HEK293 (cell line): ENCODE measurements around the gene ITGA11.

Source experiments
- CTCF ChIA-PET: fragments of 350-600 bp; formaldehyde crosslinking; extraction: SDS; loops from one replicate; lab custom pipeline; 2021; ENCODE audit warnings: antibody characterized with exemption; lab: Yijun Ruan, JAX
- POLR2A ChIA-PET: fragments of 300-600 bp; formaldehyde crosslinking; extraction: SDS; loops from one replicate; lab custom pipeline; 2020; ENCODE audit warnings: antibody characterized with exemption, inconsistent platforms; lab: Yijun Ruan, JAX
- H3K27ac ChIP-seq: fragments of 200-500 bp; sonication (Bioruptor generic); 2 replicates; pipeline ENCODE4 v1.5.1; 2014; ENCODE audit warnings: low read depth, low read length, control low read depth, inconsistent platforms; ENCODE audit errors: extremely low read depth
- H3K36me3 ChIP-seq, 2 experiments: fragments of 200-500 bp in 1 of 2; sonication (Bioruptor generic) in 1 of 2; 1 replicate in 1 of 2; 2 replicates in 1 of 2; pipeline ENCODE4 v1.5.1; 2014 to 2017; ENCODE audit warnings: inconsistent platforms in 2 of 2, low read length in 2 of 2; ENCODE audit not compliant: control insufficient read depth in 2 of 2, insufficient read depth in 1 of 2
- H3K4me1 ChIP-seq: fragments of 200-500 bp; sonication (Bioruptor generic); 2 replicates; pipeline ENCODE4 v1.5.1; 2014; ENCODE audit warnings: mild to moderate bottlenecking, low read length, inconsistent platforms; ENCODE audit not compliant: control insufficient read depth, insufficient read depth
- H3K4me3 ChIP-seq: 2 replicates; pipeline ENCODE4 v1.5.1; 2011; ENCODE audit warnings: low read depth, mild to moderate bottlenecking, control low read depth, low read length, moderate library complexity
- H3K9me3 ChIP-seq: fragments of 200-500 bp; sonication (Bioruptor generic); 2 replicates; pipeline ENCODE4 v1.5.1; 2014; ENCODE audit warnings: low read depth, low read length, inconsistent platforms; ENCODE audit not compliant: control insufficient read depth, insufficient read depth
- PRDM1 ChIP-seq: fragments of 450-650 bp; formaldehyde crosslinking; IDR thresholded peaks from 2 replicates; pipeline ENCODE4; 2016; ENCODE audit warnings: missing biosample characterization, missing genetic modification characterization
- ZNF10 ChIP-seq: fragments of 450-650 bp; formaldehyde crosslinking; IDR thresholded peaks from 2 replicates; pipeline ENCODE4 v1.5.1; 2017; ENCODE audit warnings: missing biosample characterization, missing genetic modification characterization
- TF ChIP-seq, protein P1 (sequence below): fragments of 450-650 bp; formaldehyde crosslinking; IDR thresholded peaks from 2 replicates; pipeline ENCODE4 v1.5.1; 2016; ENCODE audit warnings: missing biosample characterization, missing genetic modification characterization
- TF ChIP-seq, protein P2 (sequence below): fragments of 450-650 bp; formaldehyde crosslinking; IDR thresholded peaks from 2 replicates; pipeline ENCODE4 v1.5.1; 2016; ENCODE audit warnings: missing biosample characterization, missing genetic modification characterization
- TF ChIP-seq, protein P3 (sequence below): fragments of 450-650 bp; formaldehyde crosslinking; IDR thresholded peaks from 2 replicates; pipeline ENCODE4 v1.5.1; 2017; ENCODE audit warnings: missing biosample characterization, missing genetic modification characterization
- TF ChIP-seq, protein P4 (sequence below): fragments of 450-650 bp; formaldehyde crosslinking; IDR thresholded peaks from 2 replicates; pipeline ENCODE4 v1.5.1; 2016; ENCODE audit warnings: missing biosample characterization, missing genetic modification characterization, borderline replicate concordance

ITGA11 gene

DNA sequence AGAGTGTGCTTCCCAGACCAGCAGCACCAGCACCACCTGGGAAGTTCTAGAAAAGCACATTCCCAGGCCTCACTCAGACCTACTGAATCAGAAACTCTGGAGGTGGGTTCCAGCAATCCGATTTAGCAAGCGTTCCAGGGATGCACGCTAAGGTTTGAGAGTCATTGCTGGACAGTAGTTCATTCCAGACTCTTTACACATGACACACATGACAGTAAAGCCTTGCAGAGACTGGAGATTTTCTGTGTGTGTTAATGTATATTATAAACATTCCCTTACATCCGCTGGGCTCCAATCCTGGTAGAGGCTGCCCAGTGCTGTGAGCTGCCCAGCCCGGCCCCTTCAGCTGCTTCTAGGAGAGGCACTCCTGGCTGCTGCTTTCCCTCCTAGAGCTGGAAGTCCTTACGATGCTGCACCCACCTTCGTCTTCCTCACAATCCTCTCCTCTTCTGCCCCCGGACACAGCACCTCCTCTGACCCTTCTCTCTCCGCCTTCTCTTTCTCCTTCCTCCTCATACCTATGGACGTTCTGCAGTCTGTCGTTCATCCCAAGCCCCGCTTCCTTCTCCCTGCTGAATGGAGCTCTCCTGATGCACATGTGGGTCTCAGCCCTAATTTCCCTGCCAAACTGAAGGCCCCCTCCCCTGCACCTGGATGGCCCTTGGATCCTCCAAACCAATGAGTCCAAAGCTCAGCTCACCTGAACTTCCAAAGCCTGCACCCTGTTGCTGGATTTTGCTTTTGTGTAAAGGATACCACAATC lies 44.4 kb downstream of the ITGA11 start (continued):
- TF ChIP-seq, protein P1, sequence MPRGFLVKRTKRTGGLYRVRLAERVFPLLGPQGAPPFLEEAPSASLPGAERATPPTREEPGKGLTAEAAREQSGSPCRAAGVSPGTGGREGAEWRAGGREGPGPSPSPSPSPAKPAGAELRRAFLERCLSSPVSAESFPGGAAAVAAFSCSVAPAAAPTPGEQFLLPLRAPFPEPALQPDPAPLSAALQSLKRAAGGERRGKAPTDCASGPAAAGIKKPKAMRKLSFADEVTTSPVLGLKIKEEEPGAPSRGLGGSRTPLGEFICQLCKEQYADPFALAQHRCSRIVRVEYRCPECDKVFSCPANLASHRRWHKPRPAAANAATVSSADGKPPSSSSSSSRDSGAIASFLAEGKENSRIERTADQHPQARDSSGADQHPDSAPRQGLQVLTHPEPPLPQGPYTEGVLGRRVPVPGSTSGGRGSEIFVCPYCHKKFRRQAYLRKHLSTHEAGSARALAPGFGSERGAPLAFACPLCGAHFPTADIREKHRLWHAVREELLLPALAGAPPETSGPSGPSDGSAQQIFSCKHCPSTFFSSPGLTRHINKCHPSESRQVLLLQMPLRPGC (tag by site-specific recombination): no peak
- TF ChIP-seq, protein P2, sequence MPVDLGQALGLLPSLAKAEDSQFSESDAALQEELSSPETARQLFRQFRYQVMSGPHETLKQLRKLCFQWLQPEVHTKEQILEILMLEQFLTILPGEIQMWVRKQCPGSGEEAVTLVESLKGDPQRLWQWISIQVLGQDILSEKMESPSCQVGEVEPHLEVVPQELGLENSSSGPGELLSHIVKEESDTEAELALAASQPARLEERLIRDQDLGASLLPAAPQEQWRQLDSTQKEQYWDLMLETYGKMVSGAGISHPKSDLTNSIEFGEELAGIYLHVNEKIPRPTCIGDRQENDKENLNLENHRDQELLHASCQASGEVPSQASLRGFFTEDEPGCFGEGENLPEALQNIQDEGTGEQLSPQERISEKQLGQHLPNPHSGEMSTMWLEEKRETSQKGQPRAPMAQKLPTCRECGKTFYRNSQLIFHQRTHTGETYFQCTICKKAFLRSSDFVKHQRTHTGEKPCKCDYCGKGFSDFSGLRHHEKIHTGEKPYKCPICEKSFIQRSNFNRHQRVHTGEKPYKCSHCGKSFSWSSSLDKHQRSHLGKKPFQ (tag by site-specific recombination): no peak

DNA sequence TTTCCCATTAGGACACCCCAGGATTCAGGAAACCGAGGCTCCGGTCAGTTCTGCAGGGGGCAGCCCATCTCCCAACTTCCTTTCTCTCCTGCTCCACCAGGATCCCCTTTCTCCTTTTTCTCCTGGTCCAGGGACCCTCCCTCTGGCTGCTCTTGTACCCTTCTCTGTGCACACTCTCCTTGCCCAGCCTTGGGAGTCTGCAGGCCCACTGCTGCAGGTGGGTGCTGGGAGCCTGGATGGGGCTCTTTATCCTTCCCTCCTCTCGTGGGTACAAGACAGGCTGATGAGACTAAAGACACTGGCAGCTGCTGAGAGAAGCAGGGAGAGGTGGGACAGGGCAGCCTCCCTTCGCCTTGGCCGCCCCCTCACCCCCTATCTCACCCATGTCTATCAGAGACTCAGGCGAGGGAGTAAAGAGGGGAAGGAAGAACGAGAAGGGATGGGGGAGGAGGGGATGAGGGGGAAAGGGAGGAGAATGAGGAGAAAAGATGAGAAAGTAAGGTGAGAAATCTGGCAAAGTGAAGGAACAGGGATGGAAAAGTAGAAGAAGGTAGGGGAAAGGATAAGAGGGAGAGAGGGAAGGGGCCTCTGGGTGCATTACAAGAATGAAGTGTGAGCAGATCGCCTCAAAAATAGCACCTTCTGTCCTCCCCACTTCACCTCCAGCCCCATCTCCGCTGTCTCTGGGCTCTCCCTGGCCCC lies 45.2 kb downstream of the ITGA11 start:
- H3K4me1 ChIP-seq: no peaks in the 10 kb centered on the region
- CTCF ChIA-PET: interaction anchor here (0.5 to 1.9 kb wide), 2 partner anchors 74 to 134 kb away, joined by 4 to 5 read pairs; no protein-coding TSS in a partner anchor
- POLR2A ChIA-PET: no interaction called here
- no peak overlapping the region for H3K4me3 ChIP-seq
- no peak overlapping the region for H3K27ac ChIP-seq
- TF ChIP-seq ZNF10 (tag by site-specific recombination) (no peak), PRDM1 (tag by site-specific recombination) (peak; percentile 94)
- TF ChIP-seq, protein P3, sequence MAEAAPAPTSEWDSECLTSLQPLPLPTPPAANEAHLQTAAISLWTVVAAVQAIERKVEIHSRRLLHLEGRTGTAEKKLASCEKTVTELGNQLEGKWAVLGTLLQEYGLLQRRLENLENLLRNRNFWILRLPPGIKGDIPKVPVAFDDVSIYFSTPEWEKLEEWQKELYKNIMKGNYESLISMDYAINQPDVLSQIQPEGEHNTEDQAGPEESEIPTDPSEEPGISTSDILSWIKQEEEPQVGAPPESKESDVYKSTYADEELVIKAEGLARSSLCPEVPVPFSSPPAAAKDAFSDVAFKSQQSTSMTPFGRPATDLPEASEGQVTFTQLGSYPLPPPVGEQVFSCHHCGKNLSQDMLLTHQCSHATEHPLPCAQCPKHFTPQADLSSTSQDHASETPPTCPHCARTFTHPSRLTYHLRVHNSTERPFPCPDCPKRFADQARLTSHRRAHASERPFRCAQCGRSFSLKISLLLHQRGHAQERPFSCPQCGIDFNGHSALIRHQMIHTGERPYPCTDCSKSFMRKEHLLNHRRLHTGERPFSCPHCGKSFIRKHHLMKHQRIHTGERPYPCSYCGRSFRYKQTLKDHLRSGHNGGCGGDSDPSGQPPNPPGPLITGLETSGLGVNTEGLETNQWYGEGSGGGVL (tag by site-specific recombination): no peak
- TF ChIP-seq, protein P4, sequence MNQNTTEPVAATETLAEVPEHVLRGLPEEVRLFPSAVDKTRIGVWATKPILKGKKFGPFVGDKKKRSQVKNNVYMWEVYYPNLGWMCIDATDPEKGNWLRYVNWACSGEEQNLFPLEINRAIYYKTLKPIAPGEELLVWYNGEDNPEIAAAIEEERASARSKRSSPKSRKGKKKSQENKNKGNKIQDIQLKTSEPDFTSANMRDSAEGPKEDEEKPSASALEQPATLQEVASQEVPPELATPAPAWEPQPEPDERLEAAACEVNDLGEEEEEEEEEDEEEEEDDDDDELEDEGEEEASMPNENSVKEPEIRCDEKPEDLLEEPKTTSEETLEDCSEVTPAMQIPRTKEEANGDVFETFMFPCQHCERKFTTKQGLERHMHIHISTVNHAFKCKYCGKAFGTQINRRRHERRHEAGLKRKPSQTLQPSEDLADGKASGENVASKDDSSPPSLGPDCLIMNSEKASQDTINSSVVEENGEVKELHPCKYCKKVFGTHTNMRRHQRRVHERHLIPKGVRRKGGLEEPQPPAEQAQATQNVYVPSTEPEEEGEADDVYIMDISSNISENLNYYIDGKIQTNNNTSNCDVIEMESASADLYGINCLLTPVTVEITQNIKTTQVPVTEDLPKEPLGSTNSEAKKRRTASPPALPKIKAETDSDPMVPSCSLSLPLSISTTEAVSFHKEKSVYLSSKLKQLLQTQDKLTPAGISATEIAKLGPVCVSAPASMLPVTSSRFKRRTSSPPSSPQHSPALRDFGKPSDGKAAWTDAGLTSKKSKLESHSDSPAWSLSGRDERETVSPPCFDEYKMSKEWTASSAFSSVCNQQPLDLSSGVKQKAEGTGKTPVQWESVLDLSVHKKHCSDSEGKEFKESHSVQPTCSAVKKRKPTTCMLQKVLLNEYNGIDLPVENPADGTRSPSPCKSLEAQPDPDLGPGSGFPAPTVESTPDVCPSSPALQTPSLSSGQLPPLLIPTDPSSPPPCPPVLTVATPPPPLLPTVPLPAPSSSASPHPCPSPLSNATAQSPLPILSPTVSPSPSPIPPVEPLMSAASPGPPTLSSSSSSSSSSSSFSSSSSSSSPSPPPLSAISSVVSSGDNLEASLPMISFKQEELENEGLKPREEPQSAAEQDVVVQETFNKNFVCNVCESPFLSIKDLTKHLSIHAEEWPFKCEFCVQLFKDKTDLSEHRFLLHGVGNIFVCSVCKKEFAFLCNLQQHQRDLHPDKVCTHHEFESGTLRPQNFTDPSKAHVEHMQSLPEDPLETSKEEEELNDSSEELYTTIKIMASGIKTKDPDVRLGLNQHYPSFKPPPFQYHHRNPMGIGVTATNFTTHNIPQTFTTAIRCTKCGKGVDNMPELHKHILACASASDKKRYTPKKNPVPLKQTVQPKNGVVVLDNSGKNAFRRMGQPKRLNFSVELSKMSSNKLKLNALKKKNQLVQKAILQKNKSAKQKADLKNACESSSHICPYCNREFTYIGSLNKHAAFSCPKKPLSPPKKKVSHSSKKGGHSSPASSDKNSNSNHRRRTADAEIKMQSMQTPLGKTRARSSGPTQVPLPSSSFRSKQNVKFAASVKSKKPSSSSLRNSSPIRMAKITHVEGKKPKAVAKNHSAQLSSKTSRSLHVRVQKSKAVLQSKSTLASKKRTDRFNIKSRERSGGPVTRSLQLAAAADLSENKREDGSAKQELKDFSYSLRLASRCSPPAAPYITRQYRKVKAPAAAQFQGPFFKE (tag by site-specific recombination): no peak
- H3K36me3 ChIP-seq: no peaks in the 10 kb centered on the region
- no peaks in the 10 kb centered on the region for H3K9me3 ChIP-seq
